ENCODE results near the gene ZNF821.
"Not testable (repeated sequence)": the region's sequence is repeated elsewhere in the genome, so short reads cannot be mapped to it uniquely, and the experiment has no call there.

The ZNF821 gene

DNA sequence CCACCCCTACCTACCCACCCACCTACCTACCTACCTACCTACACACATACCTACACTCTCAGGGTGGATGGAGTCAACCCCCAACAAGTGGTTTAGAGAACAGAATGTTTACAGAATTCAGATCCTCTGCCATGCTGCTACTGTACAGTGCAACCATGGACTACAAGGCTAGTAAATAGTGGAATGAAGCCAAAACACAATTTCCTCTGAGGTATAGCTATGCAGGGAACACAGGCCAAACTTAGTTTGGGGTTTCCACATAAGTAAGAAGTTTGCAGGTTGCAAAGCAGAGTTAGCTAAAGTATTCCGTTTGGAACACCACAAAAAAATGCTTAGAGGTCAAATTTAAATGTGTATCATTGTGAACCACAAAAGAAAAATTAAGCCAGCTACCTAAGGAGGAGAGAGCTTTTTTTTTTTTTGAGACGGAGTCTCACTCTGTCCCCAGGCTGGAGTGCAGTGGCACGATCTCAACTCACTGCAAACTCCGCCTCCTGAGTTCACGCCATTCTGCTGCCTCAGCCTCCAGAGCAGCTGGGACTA is 72.7 kb downstream of the ZNF821 start:
- DNase-seq (ENCODE audit: low read depth in 2 of 3, low spot score in 2 of 3) = no peak

DNA sequence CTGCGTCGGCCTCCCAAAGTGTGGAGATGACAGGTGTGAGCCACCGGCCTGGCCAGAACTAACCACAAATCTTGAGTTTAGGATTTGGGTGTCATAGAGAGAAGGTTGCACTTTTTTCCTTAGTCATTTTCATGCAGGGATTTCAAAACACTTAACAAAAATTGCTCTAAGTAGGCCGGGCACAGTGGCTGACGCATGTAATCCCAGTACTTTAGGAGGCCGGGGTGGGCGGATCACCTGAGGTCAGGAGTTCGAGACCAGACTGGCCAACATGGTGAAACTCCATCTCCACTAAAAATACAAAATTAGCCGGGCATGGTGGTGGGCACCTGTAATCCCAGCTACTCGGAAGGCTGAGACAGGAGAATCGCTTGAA is 73.8 kb downstream of the ZNF821 start:
- DNase-seq (ENCODE audit: low read depth in 2 of 3, low spot score in 2 of 3) = not testable (repeated sequence)

Data from activated CD8-positive, alpha-beta memory T cell treated with anti-CD3 and anti-CD28 coated beads for 48 hours (primary cell).